Measurements from ENCODE around the gene ZNRF1. TPM values are rescaled to one million over a fixed set of nuclear protein-coding genes. Genes with fewer than 3 reads are reported as not detected.

Gene ZNRF1
- total RNA-seq (2012; rRNA removed) = 8.2 and 9.7 TPM in 2 replicates
- polyA plus RNA-seq (2012; rRNA removed) = 20.7 and 24.9 TPM in 2 replicates
- 20.3 and 39.9 TPM in 2 replicates for polyA plus RNA-seq (2012; cell fraction: cytosol; rRNA removed)
- polyA plus RNA-seq (2012; cell fraction: nucleus; rRNA removed; ENCODE audit: low replicate concordance) = 46.3 and 57.6 TPM in 2 replicates
- percentile 86 among the genes with signal in this experiment for Bru-seq, nascent RNA
- percentile 94 among the genes with signal in this experiment for BruChase-seq, experiment 1, labeled RNA remaining after a 6-hour chase
- percentile 88 among the genes with signal in this experiment for BruChase-seq, experiment 2, labeled RNA remaining after a 2-hour chase
- long read RNA-seq, full-length matches to known transcripts = 92 of 101 reads
- long read RNA-seq, partial matches to known transcripts = 2 of 101 reads
- long read RNA-seq, other reads (novel, unspliced or antisense) = 7 of 101 reads

DNA sequence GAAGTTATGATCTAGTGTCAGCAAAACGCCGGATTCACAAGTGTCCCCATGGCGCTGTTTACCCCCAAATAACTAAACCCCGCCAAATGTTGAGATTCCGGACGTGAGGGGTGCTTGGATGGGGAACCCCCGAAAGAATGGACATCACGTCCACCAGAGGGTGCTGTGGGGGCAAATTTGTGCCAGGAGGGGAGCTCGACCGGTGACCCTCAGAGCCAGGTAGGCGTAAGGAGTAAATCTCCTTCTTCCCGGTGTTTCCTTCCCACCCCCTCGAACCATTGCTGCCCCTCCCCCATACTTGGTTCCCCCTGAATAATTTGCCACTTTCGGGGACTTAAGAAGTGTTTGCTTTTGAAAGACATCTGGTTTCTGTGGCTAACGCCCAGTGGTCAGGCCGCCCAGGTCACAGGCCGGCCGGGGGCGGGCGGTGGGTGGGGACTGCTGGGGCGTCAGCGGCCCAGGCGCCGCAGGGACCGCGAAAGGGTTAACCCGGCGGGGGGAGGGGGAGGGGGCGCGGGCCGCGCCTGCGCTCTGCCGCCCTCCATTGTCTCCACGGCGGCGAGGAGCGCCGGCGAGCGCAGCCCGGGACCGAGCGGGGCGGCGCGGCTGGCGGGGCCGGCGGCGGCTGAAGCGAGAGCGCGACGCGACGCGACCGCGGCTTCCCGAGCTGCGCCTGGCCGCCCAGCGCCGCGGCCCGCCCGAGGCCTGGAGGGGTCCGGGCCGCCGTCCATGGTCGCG lies at the start of gene ZNRF1:
ZNRF1 (plus strand) TSS at position 544 of the 738 bp plus-strand sequence. CDS start 648 bp downstream, outside the sequence.
- Histone ChIP-seq H3K79me1 (ENCODE audit: low read depth in 1 of 2, low read length in 2 of 2) (peaks cover 25 to 39% of the 10 kb centered on the region in 2 experiments), H3K18ac (ENCODE audit: low read depth, low read length) (no peak within 1 kb of the TSS; the same call in 1 of the 2 replicates), H2AK9ac (replicated peaks; ENCODE audit: low read depth, low read length, poor library complexity) (peak within 1 kb of the TSS; percentile 68), H3K9ac (ENCODE audit: low read depth, low read length) (peak within 1 kb of the TSS; percentile 86), H2BK5ac (ENCODE audit: low read depth, low read length, poor library complexity, severe bottlenecking) (peak within 1 kb of the TSS; percentile 69), H3K9me3 (ENCODE audit: control insufficient read depth, insufficient read depth, low read length) (no peaks in the 10 kb centered on the region), H3K14ac (replicated peaks; ENCODE audit: low read depth, low read length) (peak within 1 kb of the TSS; percentile 76), H3K9me1 (ENCODE audit: insufficient read depth, low read length) (peaks cover 11% of the 10 kb centered on the region), H2BK20ac (ENCODE audit: low read depth, low read length) (no peak within 1 kb of the TSS), H2AK5ac (ENCODE audit: low read depth, low read length) (peak within 1 kb of the TSS; percentile 56; the same call in 1 of the 2 replicates), H2AFZ (replicated peaks; ENCODE audit: low read length, poor library complexity) (peak within 1 kb of the TSS; percentile 86), H3K23ac (ENCODE audit: low read depth, low read length) (peak within 1 kb of the TSS; percentile 82; the same call in 1 of the 2 replicates), H2BK15ac (ENCODE audit: low read depth, low read length) (no peak within 1 kb of the TSS; the same call in 2 of the 3 replicates), H4K5ac (ENCODE audit: low read depth, low read length) (no peak within 1 kb of the TSS), H3K27ac (ENCODE audit: insufficient read depth, low read length) (peak within 1 kb of the TSS; percentile 62), H4K8ac (ENCODE audit: low read depth in 2 of 2, low read length in 2 of 2) (peak within 1 kb of the TSS in 1 of 2 experiments; percentile 64; a peak in 1 of 4 replicates), H3K36me3 (ENCODE audit: control insufficient read depth, insufficient read depth, low read length) (peaks cover 4% of the 10 kb centered on the region; the same call in 1 of the 2 replicates), H3K56ac (ENCODE audit: extremely low read depth, insufficient read depth, low read length) (no peak within 1 kb of the TSS), H3K4me2 (ENCODE audit: low read depth, low read length) (peak within 1 kb of the TSS; percentile 86), H3K4ac (ENCODE audit: low read depth, low read length) (peak within 1 kb of the TSS; percentile 32), H3K4me3 (ENCODE audit: insufficient read depth, low read depth, low read length) (peak within 1 kb of the TSS; percentile 79), H4K20me1 (ENCODE audit: insufficient read depth, low read length) (peaks cover 39% of the 10 kb centered on the region), H2BK120ac (ENCODE audit: low read depth, low read length) (no peak within 1 kb of the TSS), H4K91ac (ENCODE audit: insufficient read depth, low read depth, low read length) (peak within 1 kb of the TSS; percentile 2), H3K27me3 (ENCODE audit: control insufficient read depth, insufficient read depth, low read length) (no peaks in the 10 kb centered on the region), H3K4me1 (ENCODE audit: control insufficient read depth, insufficient read depth, low read length) (peaks cover 10% of the 10 kb centered on the region)
- no TSS peak for BruUV-seq (replicated peaks)
- ChIA-PET CTCF (interaction anchor here (0.6 to 2.3 kb wide), 6 partner anchors 19 to 467 kb away, joined by 3 to 15 read pairs (median 4); no protein-coding TSS in a partner anchor), POLR2A (ENCODE audit: unreplicated experiment) (no interaction called here)
- in situ Hi-C loops (cut with MboI; ENCODE audit: low sequenced_read_pairs) (no loop called here), intact Hi-C loops (cut with micrococcal nuclease) (loop anchor here (1.0 to 2.0 kb wide), 3 partner anchors 28 to 200 kb away; no protein-coding TSS in a partner anchor), dilution Hi-C loops (cut with HindIII; ENCODE audit: low sequenced_read_pairs, unreplicated experiment) (no loop called here)
- DNase-seq (peak; percentile 71), ATAC-seq (ENCODE audit: low read depth) (peak; percentile 91)
- 0% methylated on average over 19 of the region's 73 CpGs; no CpG with 5 or more reads in 1 of the 2 experiments for WGBS, 2 experiments (ENCODE audit: extremely low coverage in 2 of 2, insufficient read length in 1 of 2)
- TF ChIP-seq CEBPB (IDR thresholded peaks at IDR 0.05; ENCODE audit: low read depth, low read length) = no peak
- no peak for TF ChIP-seq FOS (IDR thresholded peaks at IDR 0.05; ENCODE audit: low read depth, low read length)
- TF ChIP-seq RFX5 (IDR thresholded peaks at IDR 0.05; ENCODE audit: low read depth, low read length) = no peak
- TF ChIP-seq RAD21 (IDR thresholded peaks at IDR 0.05; ENCODE audit: low read length) = peak; percentile 80
- peak; percentile 77 for TF ChIP-seq SMC3 (IDR thresholded peaks at IDR 0.05; ENCODE audit: low read depth, low read length)
- TF ChIP-seq, protein P1, sequence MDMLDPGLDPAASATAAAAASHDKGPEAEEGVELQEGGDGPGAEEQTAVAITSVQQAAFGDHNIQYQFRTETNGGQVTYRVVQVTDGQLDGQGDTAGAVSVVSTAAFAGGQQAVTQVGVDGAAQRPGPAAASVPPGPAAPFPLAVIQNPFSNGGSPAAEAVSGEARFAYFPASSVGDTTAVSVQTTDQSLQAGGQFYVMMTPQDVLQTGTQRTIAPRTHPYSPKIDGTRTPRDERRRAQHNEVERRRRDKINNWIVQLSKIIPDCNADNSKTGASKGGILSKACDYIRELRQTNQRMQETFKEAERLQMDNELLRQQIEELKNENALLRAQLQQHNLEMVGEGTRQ (IDR thresholded peaks at IDR 0.05; ENCODE audit: low read depth, low read length) = no peak
- TF ChIP-seq CHD1 (IDR thresholded peaks at IDR 0.05; ENCODE audit: low read depth, low read length) = no peak
- no peak for TF ChIP-seq MXI1 (IDR thresholded peaks at IDR 0.05; ENCODE audit: borderline replicate concordance, low read depth, low read length)
- TF ChIP-seq, protein P2, sequence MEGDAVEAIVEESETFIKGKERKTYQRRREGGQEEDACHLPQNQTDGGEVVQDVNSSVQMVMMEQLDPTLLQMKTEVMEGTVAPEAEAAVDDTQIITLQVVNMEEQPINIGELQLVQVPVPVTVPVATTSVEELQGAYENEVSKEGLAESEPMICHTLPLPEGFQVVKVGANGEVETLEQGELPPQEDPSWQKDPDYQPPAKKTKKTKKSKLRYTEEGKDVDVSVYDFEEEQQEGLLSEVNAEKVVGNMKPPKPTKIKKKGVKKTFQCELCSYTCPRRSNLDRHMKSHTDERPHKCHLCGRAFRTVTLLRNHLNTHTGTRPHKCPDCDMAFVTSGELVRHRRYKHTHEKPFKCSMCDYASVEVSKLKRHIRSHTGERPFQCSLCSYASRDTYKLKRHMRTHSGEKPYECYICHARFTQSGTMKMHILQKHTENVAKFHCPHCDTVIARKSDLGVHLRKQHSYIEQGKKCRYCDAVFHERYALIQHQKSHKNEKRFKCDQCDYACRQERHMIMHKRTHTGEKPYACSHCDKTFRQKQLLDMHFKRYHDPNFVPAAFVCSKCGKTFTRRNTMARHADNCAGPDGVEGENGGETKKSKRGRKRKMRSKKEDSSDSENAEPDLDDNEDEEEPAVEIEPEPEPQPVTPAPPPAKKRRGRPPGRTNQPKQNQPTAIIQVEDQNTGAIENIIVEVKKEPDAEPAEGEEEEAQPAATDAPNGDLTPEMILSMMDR (conservative IDR thresholded peaks at IDR 0.05; ENCODE audit: low read depth, low read length) = peak; percentile 73
- no peak for TF ChIP-seq RCOR1 (IDR thresholded peaks at IDR 0.05; ENCODE audit: insufficient replicate concordance, low read length)
- TF ChIP-seq, protein P3, sequence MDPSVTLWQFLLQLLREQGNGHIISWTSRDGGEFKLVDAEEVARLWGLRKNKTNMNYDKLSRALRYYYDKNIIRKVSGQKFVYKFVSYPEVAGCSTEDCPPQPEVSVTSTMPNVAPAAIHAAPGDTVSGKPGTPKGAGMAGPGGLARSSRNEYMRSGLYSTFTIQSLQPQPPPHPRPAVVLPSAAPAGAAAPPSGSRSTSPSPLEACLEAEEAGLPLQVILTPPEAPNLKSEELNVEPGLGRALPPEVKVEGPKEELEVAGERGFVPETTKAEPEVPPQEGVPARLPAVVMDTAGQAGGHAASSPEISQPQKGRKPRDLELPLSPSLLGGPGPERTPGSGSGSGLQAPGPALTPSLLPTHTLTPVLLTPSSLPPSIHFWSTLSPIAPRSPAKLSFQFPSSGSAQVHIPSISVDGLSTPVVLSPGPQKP (IDR thresholded peaks at IDR 0.05; ENCODE audit: borderline replicate concordance, low read depth, low read length) = no peak
